ELR (cell line): ENCODE data around the gene NDUFA1.
"Not testable (repeated sequence)": the region's sequence is repeated elsewhere in the genome, so short reads cannot be mapped to it uniquely, and the experiment has no call there.

Source experiments
- DNase-seq: peaks from one replicate; pipeline ENCODE4 v3.0.0-alpha.2; 2015; ENCODE audit warnings: low read depth

The NDUFA1 gene

GRCh38 chrX:119900976-119901375, 29.3 kb downstream of the NDUFA1 start:
- no peak for DNase-seq

GRCh38 chrX:119916310-119916709, 44.7 kb downstream of the NDUFA1 start:
- DNase-seq = no peak

GRCh38 chrX:119917877-119918276, 46.2 kb downstream of the NDUFA1 start:
- no peak for DNase-seq

GRCh38 chrX:119919835-119920585, 48.4 kb downstream of the NDUFA1 start:
- no peak for DNase-seq

GRCh38 chrX:119922391-119922790, 50.8 kb downstream of the NDUFA1 start:
- not testable (repeated sequence) for DNase-seq
